H1 (cell line): ENCODE data around the gene CNTROB. TPM values are rescaled to one million over a fixed set of nuclear protein-coding genes. Genes with fewer than 3 reads are reported as not detected.

Source experiments
- CTCF ChIA-PET: fragments of 300-600 bp; sonication (Branson Sonifier 250); formaldehyde crosslinking; loops from one replicate; lab custom pipeline; 2021; ENCODE audit not compliant: partially characterized antibody; lab: Charles Lee
- POLR2A ChIA-PET: fragments of 300-600 bp; sonication (Branson Sonifier 250); formaldehyde crosslinking; loops from one replicate; lab custom pipeline; 2021; ENCODE audit warnings: inconsistent platforms; ENCODE audit not compliant: partially characterized antibody; lab: Charles Lee
- DNase-seq, 2 experiments: peaks; one replicate each; pipeline versions ENCODE4 v3.0.0 to v3.0.0-alpha.2; 2010 to 2022; ENCODE audit warnings: low spot score in 2 of 2, low read depth in 1 of 2, mixed read lengths in 1 of 2
- FAIRE-seq: peaks from 2 replicates; lab custom pipeline; 2011; peaks lifted over from hg19 to GRCh38; lab: Jason Lieb, UNC
- H2AFZ ChIP-seq: 2 replicates; pipeline ENCODE4 v1.8.1; 2012; ENCODE audit warnings: low read length, inconsistent platforms
- H2AK5ac ChIP-seq: 2 replicates; pipeline ENCODE4 v1.6.1; 2013; ENCODE audit warnings: low read depth, low read length
- H2BK120ac ChIP-seq: replicated peaks from 2 replicates; pipeline ENCODE3; 2013; ENCODE audit warnings: low read depth, low read length, inconsistent platforms
- H2BK12ac ChIP-seq: 2 replicates; pipeline ENCODE4 v1.6.1; 2013; ENCODE audit warnings: low read depth, low read length
- H2BK15ac ChIP-seq: 2 replicates; pipeline ENCODE4 v1.6.1; 2013; ENCODE audit warnings: low read length
- H2BK20ac ChIP-seq: 2 replicates; pipeline ENCODE4 v1.6.1; 2013; ENCODE audit warnings: low read length
- H2BK5ac ChIP-seq: 2 replicates; pipeline ENCODE4 v1.6.1; 2013; ENCODE audit warnings: low read depth, low read length
- H3K14ac ChIP-seq: 2 replicates; pipeline ENCODE4 v1.6.1; 2013; ENCODE audit warnings: inconsistent platforms; ENCODE audit not compliant: insufficient read length
- H3K18ac ChIP-seq: 2 replicates; pipeline ENCODE4 v1.6.1; 2013; ENCODE audit warnings: low read length; ENCODE audit errors: extremely low read depth
- H3K23ac ChIP-seq: 2 replicates; pipeline ENCODE4 v1.6.1; 2013; ENCODE audit warnings: inconsistent platforms; ENCODE audit not compliant: insufficient read length
- H3K23me2 ChIP-seq: 2 replicates; pipeline ENCODE4 v1.6.1; 2013; ENCODE audit warnings: low read depth, low read length
- H3K27ac ChIP-seq: 2 replicates; pipeline ENCODE4 v1.6.1; 2011; ENCODE audit warnings: low read depth, low read length, inconsistent platforms
- H3K27me3 ChIP-seq, 4 experiments: replicated peaks in 1 of 4; 1 replicate in 1 of 4; 2 replicates in 3 of 4; pipeline versions ENCODE4 v1.6.1 to v1.8.1; 2011 to 2013; ENCODE audit warnings: low read length in 3 of 4, mild to moderate bottlenecking in 3 of 4, inconsistent platforms in 2 of 4, mixed read lengths in 2 of 4, moderate library complexity in 1 of 4; ENCODE audit not compliant: control insufficient read depth in 3 of 4, insufficient read depth in 3 of 4; ENCODE audit errors: extremely low read depth in 1 of 4
- H3K36me3 ChIP-seq, 4 experiments: 2 replicates each; pipeline versions ENCODE4 v1.6.1 to v1.8.1; 2011 to 2013; ENCODE audit warnings: mild to moderate bottlenecking in 4 of 4, low read length in 3 of 4, moderate library complexity in 2 of 4, control low read depth in 1 of 4, inconsistent platforms in 1 of 4; ENCODE audit not compliant: insufficient read depth in 4 of 4, control insufficient read depth in 2 of 4
- H3K4ac ChIP-seq: replicated peaks from 2 replicates; pipeline ENCODE3; 2013; ENCODE audit warnings: low read length, low read depth, mixed read lengths, inconsistent platforms; ENCODE audit not compliant: insufficient read length
- H3K4me1 ChIP-seq, 4 experiments: replicated peaks in 1 of 4; 1 replicate in 1 of 4; 2 replicates in 3 of 4; pipeline versions ENCODE4 v1.6.1 to v1.8.1; 2011 to 2013; ENCODE audit warnings: low read length in 3 of 4, inconsistent platforms in 2 of 4, mixed read lengths in 1 of 4; ENCODE audit not compliant: insufficient read depth in 4 of 4, control insufficient read depth in 3 of 4
- H3K4me2 ChIP-seq, 2 experiments: 2 replicates each; pipeline versions ENCODE4 v1.6.1 to v1.8.1; 2011 to 2013; ENCODE audit warnings: low read depth in 2 of 2, low read length in 2 of 2, control low read depth in 1 of 2, inconsistent platforms in 1 of 2, mild to moderate bottlenecking in 1 of 2; ENCODE audit not compliant: insufficient read depth in 1 of 2
- H3K4me3 ChIP-seq, 4 experiments: fragments of 200-600, 300-600 bp in 1 of 4; sonication (generic), shearing (Covaris generic), sonication (Bioruptor Twin) in 1 of 4; 2 replicates each; pipeline versions ENCODE4 v1.5.1 to v1.8.1; 2011 to 2016; ENCODE audit warnings: low read length in 4 of 4, low read depth in 3 of 4, control low read depth in 2 of 4, inconsistent platforms in 2 of 4, mild to moderate bottlenecking in 2 of 4, mixed read lengths in 1 of 4, moderate library complexity in 1 of 4; ENCODE audit not compliant: insufficient read depth in 2 of 4; ENCODE audit errors: extremely low read depth in 1 of 4
- H3K56ac ChIP-seq: replicated peaks from 2 replicates; pipeline ENCODE3; 2013; ENCODE audit warnings: low read depth, mild to moderate bottlenecking, mixed read lengths, low read length, inconsistent platforms; ENCODE audit not compliant: insufficient read length
- H3K79me1 ChIP-seq: 2 replicates; pipeline ENCODE4 v1.6.1; 2013; ENCODE audit warnings: low read depth, low read length, control low read depth
- H3K79me2 ChIP-seq, 2 experiments: 2 replicates each; pipeline versions ENCODE4 v1.6.1 to v1.8.1; 2012 to 2013; ENCODE audit warnings: low read length in 2 of 2, mild to moderate bottlenecking in 2 of 2, inconsistent platforms in 1 of 2; ENCODE audit not compliant: insufficient read depth in 2 of 2, control insufficient read depth in 1 of 2
- H3K9ac ChIP-seq, 4 experiments: replicated peaks in 1 of 4; 1 replicate in 1 of 4; 2 replicates in 3 of 4; pipeline versions ENCODE4 v1.6.1 to v1.8.1; 2011 to 2013; ENCODE audit warnings: low read depth in 3 of 4, low read length in 3 of 4, control low read depth in 2 of 4, mild to moderate bottlenecking in 2 of 4, moderate library complexity in 2 of 4, inconsistent platforms in 1 of 4; ENCODE audit errors: extremely low read depth in 1 of 4
- H3K9me3 ChIP-seq, 2 experiments: 2 replicates each; pipeline versions ENCODE4 v1.6.1 to v1.8.1; 2012 to 2013; ENCODE audit warnings: mild to moderate bottlenecking in 2 of 2, moderate library complexity in 2 of 2, control low read depth in 1 of 2, inconsistent platforms in 1 of 2, low read depth in 1 of 2, low read length in 1 of 2, mixed read lengths in 1 of 2; ENCODE audit not compliant: insufficient read depth in 2 of 2
- H4K20me1 ChIP-seq, 2 experiments: replicated peaks in 1 of 2; 2 replicates each; pipeline versions ENCODE3 to v1.8.1; 2011 to 2013; ENCODE audit warnings: inconsistent platforms in 2 of 2, low read length in 2 of 2, mild to moderate bottlenecking in 1 of 2; ENCODE audit not compliant: insufficient read depth in 2 of 2, control insufficient read depth in 1 of 2
- H4K5ac ChIP-seq: 2 replicates; pipeline ENCODE4 v1.6.1; 2013; ENCODE audit warnings: low read length, low read depth, mixed read lengths, inconsistent platforms; ENCODE audit not compliant: insufficient read length
- H4K8ac ChIP-seq: 2 replicates; pipeline ENCODE4 v1.8.0; 2013; ENCODE audit warnings: mild to moderate bottlenecking, moderate library complexity, low read length, inconsistent platforms; ENCODE audit not compliant: insufficient read depth; ENCODE audit errors: extremely low read depth
- H4K91ac ChIP-seq: replicated peaks from 2 replicates; pipeline ENCODE3; 2013; ENCODE audit warnings: low read length, mixed read lengths, inconsistent platforms; ENCODE audit not compliant: insufficient read length
- BCL11A ChIP-seq, 2 experiments: IDR thresholded peaks; one replicate each; pipeline ENCODE4 v1.6.1; 2011; ENCODE audit warnings: low read depth in 2 of 2, low read length in 2 of 2, mild to moderate bottlenecking in 2 of 2
- BRCA1 ChIP-seq: IDR thresholded peaks from 2 replicates; pipeline ENCODE4 v1.6.1; 2012; ENCODE audit warnings: low read depth, low read length, improper control_type of control experiment
- EGR1 ChIP-seq: IDR thresholded peaks from 2 replicates; pipeline ENCODE4 v1.6.1; 2011; ENCODE audit warnings: low read depth, low read length, borderline replicate concordance
- NRF1 ChIP-seq: IDR thresholded peaks from 2 replicates; pipeline ENCODE4 v1.6.1; 2011; ENCODE audit warnings: mild to moderate bottlenecking, low read depth, low read length, improper control_type of control experiment
- SAP30 ChIP-seq: fragments of 300-600 bp; sonication (generic); IDR thresholded peaks from 2 replicates; pipeline ENCODE4 v1.7.1; 2012; ENCODE audit warnings: low read length, moderate library complexity, mild to moderate bottlenecking, inconsistent platforms; ENCODE audit not compliant: insufficient read depth, insufficient replicate concordance
- SIX5 ChIP-seq: IDR thresholded peaks from 2 replicates; pipeline ENCODE4 v1.6.1; 2011; ENCODE audit warnings: mild to moderate bottlenecking, low read depth, low read length
- SP1 ChIP-seq: IDR thresholded peaks from 2 replicates; pipeline ENCODE4 v1.6.1; 2011; ENCODE audit warnings: low read depth, low read length
- SRF ChIP-seq: IDR thresholded peaks from 2 replicates; pipeline ENCODE4 v1.6.1; 2011; ENCODE audit warnings: mild to moderate bottlenecking, low read depth, low read length, moderate library complexity
- WGBS, 2 experiments: shearing (Covaris generic) in 1 of 2; methylation state at CpG; one replicate each; pipeline versions ENCODE4 v1.1.6 to v1.1.7; 2013 to 2015; ENCODE audit warnings: low lambda C conversion rate in 2 of 2, mixed read lengths in 2 of 2, inconsistent platforms in 1 of 2, low coverage in 1 of 2, missing lambda C conversion rate in 1 of 2; ENCODE audit not compliant: insufficient replicate concordance in 2 of 2, insufficient coverage in 1 of 2, insufficient read length in 1 of 2; ENCODE audit errors: extremely low coverage in 1 of 2, missing lambda C conversion rate in 1 of 2; 5-methylcytosine and 5-hydroxymethylcytosine counted together
- polyA plus RNA-seq, 7 experiments: library from polyadenylated mRNA; depleted of rRNA in 3 of 7; stranded (reverse) in 5 of 7; unstranded in 2 of 7; fragments of >200 nt in 5 of 7; fragments of 200-250 nt in 2 of 7; gene quantifications; 1 replicate in 5 of 7; 2 replicates in 1 of 7; 4 replicates in 1 of 7; pipeline versions ENCODE4 v1.2.1 to v1.2.3, GENCODE V29; 2011 to 2013; ENCODE audit warnings: missing spikeins in 2 of 7, mixed read lengths in 2 of 7
- total RNA-seq: library from RNA; stranded (reverse); fragmentation: NEBNext Ultra II Directional; extraction: Animal tissue kit (Norgen Biotek cat#: 25700); gene quantifications from 2 replicates; pipeline ENCODE4 v1.2.1, GENCODE V29; 2021
- TF ChIP-seq, protein P1 (sequence below): IDR thresholded peaks from 2 replicates; pipeline ENCODE4 v1.6.1; 2012; ENCODE audit warnings: inconsistent platforms
- TF ChIP-seq, protein P2 (sequence below), 3 experiments: IDR thresholded peaks; 1 replicate in 2 of 3; 2 replicates in 1 of 3; pipeline versions ENCODE4 v1.5.1 to v1.6.1; 2011; ENCODE audit warnings: low read length in 3 of 3, mild to moderate bottlenecking in 3 of 3, inconsistent platforms in 2 of 3, low read depth in 1 of 3, moderate library complexity in 1 of 3; ENCODE audit not compliant: insufficient read depth in 1 of 3; ENCODE audit errors: control extremely low read depth in 1 of 3

CNTROB gene
- total and polyA plus RNA-seq, 2 of the 8 experiments (the other 6 are each of a cell fraction or from before 2014, with no cell fraction given): 20.5 to 31.9 TPM

DNA sequence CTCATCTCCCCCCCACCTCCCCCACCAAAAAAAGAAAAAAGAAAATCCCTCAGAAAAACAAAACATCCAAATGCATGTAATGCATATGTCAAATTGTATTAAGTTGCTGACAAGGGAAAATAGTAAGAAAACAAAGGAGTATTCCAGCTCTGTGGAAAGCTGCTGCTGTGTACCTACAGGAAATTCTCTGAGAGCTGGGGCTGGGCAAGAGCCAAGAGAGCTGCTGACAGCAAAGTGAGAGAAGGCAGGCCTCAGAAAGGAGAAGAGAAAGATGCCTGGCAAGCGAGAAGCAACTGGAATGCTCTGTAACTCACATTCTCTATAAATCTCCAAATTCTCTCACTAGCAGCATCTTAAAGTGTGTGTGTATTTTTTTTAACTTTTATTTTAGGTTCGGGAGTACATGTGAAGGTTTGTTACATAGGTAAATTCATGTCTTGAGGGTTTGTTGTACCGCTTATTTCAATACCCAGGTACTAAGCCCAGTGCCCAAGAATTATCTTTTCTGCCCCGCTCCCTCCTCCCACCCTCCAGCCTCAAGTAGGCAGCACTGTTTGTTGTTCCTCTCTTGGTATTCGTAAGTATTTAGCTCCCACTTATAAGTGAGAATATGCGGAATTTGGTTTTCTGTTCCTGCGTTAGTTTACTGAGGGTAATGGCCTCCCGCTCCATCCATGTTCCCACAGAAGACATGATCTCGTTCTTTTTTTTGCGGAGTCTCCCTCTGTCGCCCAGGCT is 24.4 kb downstream of the CNTROB start:
- Histone ChIP-seq H2AK5ac (no peak overlapping the region), H3K14ac (no peak overlapping the region), H3K56ac (no peak overlapping the region), H3K9ac (no peak overlapping the region), H3K27ac (no peak overlapping the region), H3K23me2 (no peaks in the 10 kb centered on the region), H4K91ac (no peak overlapping the region), H3K23ac (no peak overlapping the region), H2BK5ac (no peak overlapping the region), H4K20me1 (no peaks in the 10 kb centered on the region), H2BK15ac (no peak overlapping the region), H4K5ac (no peak overlapping the region), H3K79me2 (no peaks in the 10 kb centered on the region), H4K8ac (no peak overlapping the region), H3K4me1 (no peaks in the 10 kb centered on the region), H3K27me3 (no peaks in the 10 kb centered on the region; a peak in 2 of 7 replicates), H2BK12ac (no peak overlapping the region), H3K4ac (no peak overlapping the region), H3K18ac (no peak overlapping the region), H3K4me2 (no peak overlapping the region), H3K36me3 (no peaks in the 10 kb centered on the region), H2BK20ac (no peak overlapping the region), H3K79me1 (no peaks in the 10 kb centered on the region), H3K4me3 (no peak overlapping the region), H2BK120ac (no peak overlapping the region), H2AFZ (no peak overlapping the region), H3K9me3 (no peaks in the 10 kb centered on the region)
- CTCF ChIA-PET: interaction anchor here (1.0 to 1.5 kb wide), 5 partner anchors 23 to 101 kb away, joined by 3 to 5 read pairs (median 3); no protein-coding TSS in a partner anchor
- DNase-seq: no peak
- POLR2A ChIA-PET: interaction anchor here (0.6 to 0.7 kb wide), 2 partner anchors 79 to 1357 kb away, joined by 3 read pairs; no protein-coding TSS in a partner anchor
- WGBS, 2 experiments: 87% methylated on average over 11 of the region's 11 CpGs; no CpG with 5 or more reads in 1 of the 2 experiments
- FAIRE-seq: no peak
- TF ChIP-seq BRCA1 (no peak), SRF (no peak), BCL11A (IDR thresholded peaks at IDR 0.05; ENCODE audit: low read depth in 2 of 2, low read length in 2 of 2) (no peak), SIX5 (no peak), NRF1 (no peak), SAP30 (no peak), SP1 (no peak), EGR1 (no peak)
- TF ChIP-seq, protein P1, sequence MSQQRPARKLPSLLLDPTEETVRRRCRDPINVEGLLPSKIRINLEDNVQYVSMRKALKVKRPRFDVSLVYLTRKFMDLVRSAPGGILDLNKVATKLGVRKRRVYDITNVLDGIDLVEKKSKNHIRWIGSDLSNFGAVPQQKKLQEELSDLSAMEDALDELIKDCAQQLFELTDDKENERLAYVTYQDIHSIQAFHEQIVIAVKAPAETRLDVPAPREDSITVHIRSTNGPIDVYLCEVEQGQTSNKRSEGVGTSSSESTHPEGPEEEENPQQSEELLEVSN: no peak
- TF ChIP-seq, protein P2, sequence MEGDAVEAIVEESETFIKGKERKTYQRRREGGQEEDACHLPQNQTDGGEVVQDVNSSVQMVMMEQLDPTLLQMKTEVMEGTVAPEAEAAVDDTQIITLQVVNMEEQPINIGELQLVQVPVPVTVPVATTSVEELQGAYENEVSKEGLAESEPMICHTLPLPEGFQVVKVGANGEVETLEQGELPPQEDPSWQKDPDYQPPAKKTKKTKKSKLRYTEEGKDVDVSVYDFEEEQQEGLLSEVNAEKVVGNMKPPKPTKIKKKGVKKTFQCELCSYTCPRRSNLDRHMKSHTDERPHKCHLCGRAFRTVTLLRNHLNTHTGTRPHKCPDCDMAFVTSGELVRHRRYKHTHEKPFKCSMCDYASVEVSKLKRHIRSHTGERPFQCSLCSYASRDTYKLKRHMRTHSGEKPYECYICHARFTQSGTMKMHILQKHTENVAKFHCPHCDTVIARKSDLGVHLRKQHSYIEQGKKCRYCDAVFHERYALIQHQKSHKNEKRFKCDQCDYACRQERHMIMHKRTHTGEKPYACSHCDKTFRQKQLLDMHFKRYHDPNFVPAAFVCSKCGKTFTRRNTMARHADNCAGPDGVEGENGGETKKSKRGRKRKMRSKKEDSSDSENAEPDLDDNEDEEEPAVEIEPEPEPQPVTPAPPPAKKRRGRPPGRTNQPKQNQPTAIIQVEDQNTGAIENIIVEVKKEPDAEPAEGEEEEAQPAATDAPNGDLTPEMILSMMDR (IDR thresholded peaks at IDR 0.05; ENCODE audit: control extremely low read depth in 1 of 3, insufficient read depth in 1 of 3, low read depth in 1 of 3, low read length in 3 of 3): no peak
